GM06990 (cell line): Measurements from ENCODE around the gene ZBTB1.
A peak's percentile ranks its signal among the peaks of the same experiment; 100 is the strongest.

Experiments
- DNase-seq: peaks from one replicate; pipeline ENCODE4 v3.0.0-alpha.2; 2011; ENCODE audit not compliant: insufficient read length; ENCODE audit errors: extremely low read depth
- H3K27me3 ChIP-seq: replicated peaks from 2 replicates; pipeline ENCODE4 v1.6.0; 2011; ENCODE audit warnings: low read length; ENCODE audit not compliant: control insufficient read depth, insufficient read depth
- H3K36me3 ChIP-seq: 2 replicates; pipeline ENCODE4 v1.5.1; 2011; ENCODE audit warnings: low read length; ENCODE audit not compliant: control insufficient read depth, insufficient read depth
- H3K4me3 ChIP-seq: replicated peaks from 2 replicates; pipeline ENCODE4 v1.5.1; 2011; ENCODE audit warnings: low read depth, mild to moderate bottlenecking, control low read depth, low read length
- CTCF ChIP-seq: IDR thresholded peaks from 2 replicates; pipeline ENCODE4 v1.5.1; 2011; ENCODE audit warnings: low read length, control low read depth, mild to moderate bottlenecking, inconsistent platforms; ENCODE audit not compliant: insufficient read depth, poor library complexity, severe bottlenecking

ZBTB1 gene

GRCh38 chr14:64507376-64508156 lies 3.0 kb downstream of the ZBTB1 start:
- H3K27me3 ChIP-seq: no peaks in the 10 kb centered on the region
- no peak for DNase-seq
- H3K4me3 ChIP-seq: peak overlapping the region; percentile 92
- no peaks in the 10 kb centered on the region for H3K36me3 ChIP-seq
- no peak for TF ChIP-seq CTCF

- Histone ChIP-seq H3K4me3 (peak overlapping the region; percentile 92), H3K36me3 (no peaks in the 10 kb centered on the region), H3K27me3 (no peaks in the 10 kb centered on the region)
- DNase-seq: peak; percentile 61
- no peak for TF ChIP-seq CTCF
Measured at GRCh38 chr14:64508215-64508776, 3.7 kb downstream of the ZBTB1 start.

GRCh38 chr14:64509036-64509435 lies 4.5 kb downstream of the ZBTB1 start:
- H3K4me3 ChIP-seq: peak overlapping the region; percentile 41
- H3K27me3 ChIP-seq: no peaks in the 10 kb centered on the region
- TF ChIP-seq CTCF: no peak
- DNase-seq: no peak
- H3K36me3 ChIP-seq: no peaks in the 10 kb centered on the region

GRCh38 chr14:64510825-64511671 lies 6.5 kb downstream of the ZBTB1 start:
- no peaks in the 10 kb centered on the region for H3K27me3 ChIP-seq
- TF ChIP-seq CTCF: peak; percentile 87
- no peaks in the 10 kb centered on the region for H3K36me3 ChIP-seq
- H3K4me3 ChIP-seq: no peak overlapping the region
- DNase-seq: no peak

- Histone ChIP-seq H3K27me3 (no peaks in the 10 kb centered on the region), H3K4me3 (no peak overlapping the region), H3K36me3 (no peaks in the 10 kb centered on the region; the same call in 1 of the 2 replicates)
- TF ChIP-seq CTCF: no peak
- DNase-seq: no peak
Measured at GRCh38 chr14:64513271-64513670, 8.7 kb downstream of the ZBTB1 start.
